8988T (cell line): Measurements from ENCODE around the gene CLDN22.

Source experiments
- DNase-seq: peaks from one replicate; pipeline ENCODE4 v3.0.0; 2011

The CLDN22 gene

DNA sequence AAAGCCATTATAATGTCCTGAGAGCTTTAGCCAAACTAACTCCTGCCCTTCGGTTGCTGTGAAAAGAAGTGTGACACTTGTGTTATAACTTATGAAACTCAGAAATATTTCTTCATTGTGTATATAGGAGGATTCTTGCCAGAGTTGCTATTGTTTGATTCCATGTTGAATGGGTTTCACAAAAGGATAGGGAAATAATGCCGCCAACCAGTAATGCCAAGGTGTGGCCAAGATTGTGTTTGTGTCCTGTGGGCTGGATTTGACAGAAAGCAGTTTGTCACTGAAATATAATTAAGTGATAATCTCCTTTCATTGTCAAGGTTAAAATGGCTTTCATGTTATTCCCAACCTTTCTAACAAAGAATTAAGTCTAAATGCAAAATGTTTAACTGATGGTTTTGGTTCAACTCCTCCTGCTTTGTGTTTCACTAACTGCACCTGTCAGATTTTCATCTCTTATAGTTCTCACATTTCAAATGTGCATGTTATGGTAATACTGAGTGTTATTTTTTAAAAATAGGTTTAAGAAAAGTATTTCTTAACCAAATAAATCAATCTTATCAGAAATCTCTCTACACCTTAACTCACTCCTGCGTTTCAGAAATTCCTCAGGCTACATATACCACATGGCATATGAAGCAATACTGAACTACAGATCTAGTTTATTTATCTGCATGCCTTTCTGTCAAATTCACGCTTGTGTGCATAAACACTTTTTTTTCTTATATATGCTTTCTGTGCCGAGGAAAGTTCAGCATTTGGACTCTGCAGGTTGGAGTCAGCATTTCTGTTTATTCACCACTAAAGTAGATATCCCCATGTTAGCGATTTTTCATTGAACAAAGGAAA lies at the start of gene CLDN22:
Gene CLDN22 (minus strand): TSS at position 66 of the 849 bp plus-strand sequence. CDS start 58 bp downstream, at position 8.
- no peak for DNase-seq

- no peak for DNase-seq
Observed at GRCh38 chr4:183369073-183369472, 49.0 kb upstream of the CLDN22 start.

- DNase-seq = no peak
Observed at GRCh38 chr4:183366206-183366835, 46.2 kb upstream of the CLDN22 start.

GRCh38 chr4:183364025-183364424 lies 43.9 kb upstream of the CLDN22 start:
- no peak for DNase-seq

DNA sequence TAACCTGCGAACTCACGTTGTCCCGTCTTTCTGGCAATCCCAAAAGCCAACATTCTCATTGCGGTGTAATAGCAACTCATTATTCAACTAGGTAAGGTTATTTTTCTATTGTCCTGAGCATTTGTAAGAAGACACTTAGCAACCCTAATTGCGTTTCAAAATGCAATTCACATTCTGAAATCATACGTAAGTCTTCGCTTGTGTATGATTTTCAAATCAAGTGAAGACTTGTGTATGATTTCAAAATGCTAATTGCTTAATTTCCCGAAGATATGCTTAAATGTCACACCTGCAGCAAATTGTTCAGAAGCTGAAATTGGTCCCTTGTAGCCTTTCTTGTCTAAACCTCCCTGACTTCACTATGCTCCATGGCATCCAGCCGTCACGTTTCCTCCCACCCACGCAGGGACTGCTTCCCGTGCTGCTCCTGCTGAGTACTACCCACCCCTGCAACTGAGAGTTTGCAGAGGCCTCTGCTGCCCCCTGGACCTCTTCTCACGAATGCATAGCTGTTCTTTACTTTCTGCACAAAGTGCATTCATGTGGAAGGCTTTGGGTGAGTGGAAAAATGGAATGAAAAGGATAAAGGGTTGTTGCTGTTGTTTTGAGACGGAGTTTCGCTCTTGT lies 43.0 kb upstream of the CLDN22 start:
- DNase-seq = peak; percentile 42

DNA sequence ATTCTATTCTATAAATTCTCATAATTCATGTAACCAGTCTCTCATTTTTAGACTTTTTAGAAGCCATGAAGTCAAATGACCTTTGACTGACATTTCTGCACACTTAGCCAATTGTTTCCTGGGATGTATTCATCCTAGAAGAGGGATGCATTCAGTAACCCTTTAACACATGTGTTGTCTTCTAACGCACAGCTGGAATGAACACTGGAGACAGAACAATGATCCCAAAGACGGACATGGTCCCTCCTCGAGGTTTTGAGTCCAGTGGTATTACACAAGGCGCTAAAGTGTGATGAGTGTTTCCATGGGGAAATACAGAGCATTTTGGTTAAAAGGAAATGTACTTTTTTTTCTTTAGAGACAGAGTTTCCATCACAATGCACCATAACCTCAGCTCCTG lies 42.0 kb upstream of the CLDN22 start:
- no peak for DNase-seq

GRCh38 chr4:183360161-183360919 lies 40.3 kb upstream of the CLDN22 start:
- no peak for DNase-seq

DNA sequence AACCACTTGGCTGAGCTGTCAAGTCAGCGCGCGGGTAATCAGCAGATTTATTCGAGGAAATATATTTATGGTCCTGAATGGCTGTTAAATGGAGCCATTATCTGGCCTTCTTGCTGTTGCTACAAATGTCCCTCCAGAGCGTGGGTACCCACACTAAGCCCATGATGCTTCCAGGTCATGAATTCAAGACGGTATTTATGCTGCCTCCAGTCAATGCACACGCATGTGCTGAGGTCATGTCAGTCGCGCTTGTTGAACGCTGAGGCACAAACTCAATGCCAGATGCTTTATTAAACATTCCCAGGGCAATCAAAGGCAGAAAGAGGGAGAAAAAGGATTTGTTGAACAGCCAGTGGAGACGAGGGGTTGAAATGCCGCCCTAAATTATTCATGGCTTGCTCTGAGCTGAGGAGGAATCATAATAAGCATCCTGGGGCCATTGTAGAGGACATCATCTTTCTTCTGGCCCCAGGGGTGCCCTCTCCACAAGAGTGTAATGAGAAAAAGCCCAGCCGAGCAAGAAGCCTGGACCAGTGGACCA lies 38.2 kb upstream of the CLDN22 start:
- DNase-seq = no peak

DNA sequence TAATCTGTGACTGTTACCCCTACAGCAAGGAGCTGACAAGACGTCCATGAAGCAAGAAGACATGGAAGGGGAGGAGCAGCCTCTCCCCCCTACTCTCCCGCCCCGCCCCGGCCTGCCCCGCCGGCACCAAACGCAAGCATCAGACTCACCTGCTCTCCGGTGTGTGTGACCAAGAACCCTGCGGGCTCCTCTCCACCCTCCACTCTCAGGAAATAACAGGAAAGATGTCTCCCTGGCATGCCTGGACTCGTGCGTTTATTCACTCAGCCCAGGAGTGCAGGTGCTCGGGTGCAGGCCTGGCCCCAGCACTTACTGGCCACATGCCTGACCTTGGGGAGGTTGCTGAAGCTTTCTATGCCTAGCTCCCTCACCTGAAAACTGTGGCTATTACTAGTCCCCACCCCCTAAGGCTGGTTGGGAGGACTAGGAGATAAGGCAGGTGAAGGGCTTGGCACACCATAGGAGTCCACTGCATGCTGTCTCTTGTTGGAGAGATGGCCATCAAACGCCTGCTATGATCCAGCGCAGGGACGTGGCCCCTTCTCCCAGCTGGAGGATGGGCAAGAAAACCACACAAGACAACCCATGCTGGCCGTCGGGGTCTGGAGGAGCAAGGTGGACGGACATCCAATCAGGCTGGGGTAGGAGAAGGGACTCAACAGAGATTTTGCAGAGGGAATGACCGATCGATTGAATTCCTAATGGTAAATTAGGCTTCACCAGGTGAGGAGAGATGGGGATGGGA lies 37.0 kb upstream of the CLDN22 start:
- DNase-seq = no peak

- DNase-seq = no peak
Observed at GRCh38 chr4:183356173-183356830, 36.2 kb upstream of the CLDN22 start.

DNA sequence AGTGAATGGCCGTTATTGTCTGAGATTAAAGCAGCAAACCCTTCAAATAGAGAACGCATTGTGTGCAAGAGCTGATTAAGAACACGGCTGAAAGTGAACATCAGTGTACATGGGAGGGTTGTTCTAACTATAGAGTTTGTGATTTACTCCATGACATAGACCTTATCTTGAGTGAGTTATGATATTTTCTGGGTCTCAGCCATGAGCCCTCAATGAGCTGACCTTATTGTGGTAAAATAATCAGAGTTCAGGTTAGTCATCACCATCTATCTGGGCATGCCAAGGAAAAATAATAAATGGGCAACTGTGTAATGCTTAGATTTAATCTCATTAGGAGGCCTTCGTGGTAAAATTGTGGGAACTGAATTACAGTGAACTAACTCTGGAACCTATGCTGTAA lies 35.3 kb upstream of the CLDN22 start:
- DNase-seq = no peak

DNA sequence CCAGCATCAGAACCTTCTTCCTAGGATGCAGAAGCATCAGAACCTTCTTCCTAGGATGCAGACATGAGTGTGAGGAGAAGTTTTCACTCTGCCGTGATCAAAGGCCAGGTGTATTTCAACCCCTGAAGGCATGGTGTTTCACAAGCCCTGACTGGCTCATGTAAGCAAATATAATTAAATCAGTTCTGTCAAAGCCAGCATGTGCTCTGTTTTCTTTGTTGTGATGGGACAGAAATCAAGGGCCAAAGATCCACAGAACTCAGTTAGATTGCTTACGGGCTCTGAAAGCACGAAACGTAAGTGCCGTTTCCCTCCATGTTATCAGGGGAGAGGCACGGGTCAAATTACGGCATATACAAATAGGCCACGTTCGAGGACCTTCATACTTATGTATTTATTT lies 34.1 kb upstream of the CLDN22 start:
- DNase-seq = no peak

- DNase-seq = no peak
Observed at GRCh38 chr4:183353557-183353956, 33.5 kb upstream of the CLDN22 start.

GRCh38 chr4:183352546-183352945 lies 32.5 kb upstream of the CLDN22 start:
- DNase-seq = no peak

GRCh38 chr4:183350317-183351071 lies 30.4 kb upstream of the CLDN22 start:
- no peak for DNase-seq

DNA sequence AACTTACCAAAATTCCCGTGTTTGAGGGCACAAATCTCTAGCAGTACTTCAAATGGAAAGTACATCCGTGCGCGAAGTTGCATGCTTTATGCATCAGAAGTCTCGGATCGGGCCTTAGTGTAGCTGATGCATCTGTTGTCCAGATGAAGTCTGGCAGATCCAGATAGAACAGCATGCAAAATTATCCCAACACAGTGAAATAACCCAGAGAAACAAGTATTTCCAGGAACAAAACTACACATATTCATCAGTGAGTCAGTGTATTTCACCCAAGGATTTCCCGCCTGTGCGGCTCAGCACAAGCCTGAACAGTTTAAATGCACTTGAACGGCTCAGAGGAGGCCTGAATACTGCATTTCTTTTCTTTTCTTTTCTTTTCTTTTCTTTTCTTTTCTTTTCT lies 29.6 kb upstream of the CLDN22 start:
- no peak for DNase-seq

DNA sequence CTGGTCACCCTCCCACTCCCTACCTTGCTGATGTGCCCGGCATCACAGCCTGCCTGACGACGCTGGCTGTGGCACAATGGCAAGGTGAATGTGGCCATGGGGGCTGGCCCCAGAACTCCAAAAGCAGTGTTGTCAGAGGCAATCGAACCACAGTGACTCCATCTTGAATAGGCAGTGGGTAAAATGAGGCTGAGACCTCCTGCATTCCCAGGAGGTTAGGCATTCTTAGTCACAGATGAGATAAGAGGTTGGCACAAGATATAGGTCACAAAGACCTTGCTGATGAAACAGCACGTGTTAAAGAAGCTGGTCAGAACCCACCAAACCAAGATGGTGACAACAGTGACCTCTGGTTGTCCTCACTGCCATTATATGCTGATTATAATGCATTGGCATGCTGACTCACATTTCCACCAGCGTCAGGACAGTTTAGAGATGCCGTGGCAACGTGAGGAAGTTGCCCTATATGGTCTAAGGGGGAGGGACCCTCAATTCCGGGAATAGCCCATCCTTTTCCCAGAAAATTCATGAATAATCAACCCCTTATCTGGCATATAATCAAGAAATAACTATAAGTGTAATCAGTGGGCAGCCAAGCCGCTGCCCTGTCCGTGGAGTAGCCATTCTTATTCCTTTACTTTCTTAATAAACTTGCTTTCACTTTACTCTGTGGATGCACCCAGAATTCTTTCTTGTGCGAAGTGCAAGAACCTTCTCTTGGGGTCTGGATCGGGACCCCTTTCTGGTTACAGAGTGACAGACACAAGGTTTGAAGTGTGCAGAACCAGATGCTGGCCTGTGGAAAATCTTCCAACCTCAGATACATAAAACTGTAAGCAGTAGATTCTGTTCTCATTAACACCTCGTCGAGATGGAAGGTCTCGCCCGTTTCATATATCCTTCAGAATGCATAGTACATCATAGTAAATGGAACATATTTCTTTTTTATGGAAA lies 28.9 kb upstream of the CLDN22 start:
- DNase-seq = no peak

- DNase-seq = no peak
Observed at GRCh38 chr4:183348136-183348535, 28.1 kb upstream of the CLDN22 start.

- no peak for DNase-seq
Observed at GRCh38 chr4:183347566-183347965, 27.5 kb upstream of the CLDN22 start.

- no peak for DNase-seq
Observed at GRCh38 chr4:183347146-183347545, 27.1 kb upstream of the CLDN22 start.
